SK-N-SH treated with all-trans-retinoic acid at 6 μM for 48 hours (cell line): Measurements from ENCODE around the gene LRRC28.

ENCODE experiments used
- ATAC-seq: fragments of 200-7000 bp; cut with Tn5 transposase; 3 replicates; pipeline ENCODE4 v1.9.1; 2020; ENCODE audit warnings: mild to moderate bottlenecking, moderate library complexity
- ARNTL ChIP-seq: fragments of 450-650 bp; formaldehyde crosslinking; IDR thresholded peaks from 2 replicates; pipeline ENCODE4 v1.5.0; 2020; ENCODE audit warnings: low read depth, mild to moderate bottlenecking, moderate library complexity, borderline replicate concordance
- BACH2 ChIP-seq: fragments of 250-450 bp; sonication (Bioruptor Pico); IDR thresholded peaks from 2 replicates; pipeline ENCODE4 v1.9.0; 2021; ENCODE audit warnings: mild to moderate bottlenecking, borderline replicate concordance
- CREB5 ChIP-seq: fragments of 250-450 bp; sonication (Bioruptor Pico); IDR thresholded peaks from 2 replicates; pipeline ENCODE4 v1.5.1; 2020; ENCODE audit warnings: low read depth, mild to moderate bottlenecking, moderate library complexity
- CSDC2 ChIP-seq: fragments of 250-450 bp; sonication (Bioruptor Pico); IDR thresholded peaks from 2 replicates; pipeline ENCODE4 v1.5.0; 2020; ENCODE audit warnings: mild to moderate bottlenecking, moderate library complexity
- ESRRG ChIP-seq: fragments of 250-450 bp; sonication (Bioruptor Pico); IDR thresholded peaks from 2 replicates; pipeline ENCODE4 v1.6.1; 2021; ENCODE audit warnings: mild to moderate bottlenecking
- GLIS3 ChIP-seq: fragments of 250-450 bp; sonication (Bioruptor Pico); IDR thresholded peaks from 2 replicates; pipeline ENCODE4 v1.5.0; 2020; ENCODE audit warnings: mild to moderate bottlenecking, moderate library complexity
- ISL1 ChIP-seq: fragments of 250-450 bp; sonication (Bioruptor Pico); IDR thresholded peaks from 2 replicates; pipeline ENCODE4 v2.1.2; 2022; ENCODE audit warnings: mild to moderate bottlenecking, moderate library complexity
- PATZ1 ChIP-seq: fragments of 250-450 bp; sonication (Bioruptor Pico); IDR thresholded peaks from 2 replicates; pipeline ENCODE4 v1.8.0; 2020; ENCODE audit warnings: mild to moderate bottlenecking, moderate library complexity, borderline replicate concordance
- PPARA ChIP-seq: fragments of 250-450 bp; sonication (Bioruptor Pico); IDR thresholded peaks from 2 replicates; pipeline ENCODE4 v1.5.0; 2020; ENCODE audit warnings: mild to moderate bottlenecking, borderline replicate concordance
- RARB ChIP-seq: fragments of 250-450 bp; sonication (Bioruptor Pico); IDR thresholded peaks from 2 replicates; pipeline ENCODE4 v1.8.0; 2021; ENCODE audit warnings: mild to moderate bottlenecking, moderate library complexity
- SNAI2 ChIP-seq: fragments of 250-450 bp; sonication (Bioruptor Pico); IDR thresholded peaks from 2 replicates; pipeline ENCODE4 v1.5.0; 2020; ENCODE audit warnings: mild to moderate bottlenecking, moderate library complexity
- TCF4 ChIP-seq: fragments of 250-450 bp; sonication (Bioruptor Pico); IDR thresholded peaks from 2 replicates; pipeline ENCODE4 v1.8.0; 2021; ENCODE audit warnings: mild to moderate bottlenecking, moderate library complexity, borderline replicate concordance
- TOX ChIP-seq: fragments of 250-450 bp; sonication (Bioruptor Pico); IDR thresholded peaks from 2 replicates; pipeline ENCODE4 v1.8.0; 2021; ENCODE audit warnings: mild to moderate bottlenecking, moderate library complexity, borderline replicate concordance
- ZC3H10 ChIP-seq: fragments of 250-450 bp; sonication (Bioruptor Pico); IDR thresholded peaks from 2 replicates; pipeline ENCODE4 v1.5.1; 2021; ENCODE audit warnings: mild to moderate bottlenecking, moderate library complexity
- ZFP3 ChIP-seq: fragments of 250-450 bp; sonication (Bioruptor Pico); IDR thresholded peaks from 2 replicates; pipeline ENCODE4 v1.5.0; 2020; ENCODE audit warnings: mild to moderate bottlenecking, moderate library complexity
- ZFP30 ChIP-seq: fragments of 450-650 bp; formaldehyde crosslinking; IDR thresholded peaks from 2 replicates; pipeline ENCODE4 v1.5.0; 2022; ENCODE audit warnings: mild to moderate bottlenecking, moderate library complexity
- ZNF565 ChIP-seq: fragments of 450-650 bp; formaldehyde crosslinking; conservative IDR thresholded peaks from 2 replicates; pipeline ENCODE4 v1.5.0; 2020; ENCODE audit warnings: low read depth, mild to moderate bottlenecking, moderate library complexity
- ZNF70 ChIP-seq: fragments of 450-650 bp; formaldehyde crosslinking; IDR thresholded peaks from 2 replicates; pipeline ENCODE4 v1.5.0; 2020; ENCODE audit warnings: mild to moderate bottlenecking, moderate library complexity
- ZNF8 ChIP-seq: fragments of 450-650 bp; formaldehyde crosslinking; IDR thresholded peaks from 2 replicates; pipeline ENCODE4 v1.5.0; 2020; ENCODE audit warnings: mild to moderate bottlenecking, moderate library complexity
- TF ChIP-seq, protein P1 (sequence below): fragments of 250-450 bp; sonication (Bioruptor Pico); IDR thresholded peaks from 2 replicates; pipeline ENCODE4 v1.5.1; 2021; ENCODE audit warnings: mild to moderate bottlenecking, moderate library complexity
- TF ChIP-seq, protein P2 (sequence below): fragments of 250-450 bp; sonication (Bioruptor Pico); IDR thresholded peaks from 2 replicates; pipeline ENCODE4 v1.5.0; 2020; ENCODE audit warnings: mild to moderate bottlenecking, moderate library complexity

Gene LRRC28

GRCh38 chr15:99387421-99388168, 136.3 kb downstream of the LRRC28 start:
- no peak for ATAC-seq
- TF ChIP-seq ZNF70 (CRISPR knock-in tag) (no peak), TCF4 (CRISPR knock-in tag) (no peak), ZNF8 (CRISPR knock-in tag) (no peak), ARNTL (CRISPR knock-in tag) (no peak), ZC3H10 (CRISPR knock-in tag) (no peak), RARB (CRISPR knock-in tag) (no peak), SNAI2 (CRISPR knock-in tag) (no peak), BACH2 (no peak), GLIS3 (CRISPR knock-in tag) (no peak), PATZ1 (CRISPR knock-in tag) (no peak), ESRRG (CRISPR knock-in tag) (no peak), ISL1 (CRISPR knock-in tag) (no peak), TOX (CRISPR knock-in tag) (no peak), CSDC2 (CRISPR knock-in tag) (no peak), ZFP3 (CRISPR knock-in tag) (no peak), ZFP30 (CRISPR knock-in tag) (no peak)
- TF ChIP-seq, protein P1, sequence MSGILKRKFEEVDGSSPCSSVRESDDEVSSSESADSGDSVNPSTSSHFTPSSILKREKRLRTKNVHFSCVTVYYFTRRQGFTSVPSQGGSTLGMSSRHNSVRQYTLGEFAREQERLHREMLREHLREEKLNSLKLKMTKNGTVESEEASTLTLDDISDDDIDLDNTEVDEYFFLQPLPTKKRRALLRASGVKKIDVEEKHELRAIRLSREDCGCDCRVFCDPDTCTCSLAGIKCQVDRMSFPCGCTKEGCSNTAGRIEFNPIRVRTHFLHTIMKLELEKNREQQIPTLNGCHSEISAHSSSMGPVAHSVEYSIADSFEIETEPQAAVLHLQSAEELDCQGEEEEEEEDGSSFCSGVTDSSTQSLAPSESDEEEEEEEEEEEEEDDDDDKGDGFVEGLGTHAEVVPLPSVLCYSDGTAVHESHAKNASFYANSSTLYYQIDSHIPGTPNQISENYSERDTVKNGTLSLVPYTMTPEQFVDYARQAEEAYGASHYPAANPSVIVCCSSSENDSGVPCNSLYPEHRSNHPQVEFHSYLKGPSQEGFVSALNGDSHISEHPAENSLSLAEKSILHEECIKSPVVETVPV = no peak
- TF ChIP-seq, protein P2, sequence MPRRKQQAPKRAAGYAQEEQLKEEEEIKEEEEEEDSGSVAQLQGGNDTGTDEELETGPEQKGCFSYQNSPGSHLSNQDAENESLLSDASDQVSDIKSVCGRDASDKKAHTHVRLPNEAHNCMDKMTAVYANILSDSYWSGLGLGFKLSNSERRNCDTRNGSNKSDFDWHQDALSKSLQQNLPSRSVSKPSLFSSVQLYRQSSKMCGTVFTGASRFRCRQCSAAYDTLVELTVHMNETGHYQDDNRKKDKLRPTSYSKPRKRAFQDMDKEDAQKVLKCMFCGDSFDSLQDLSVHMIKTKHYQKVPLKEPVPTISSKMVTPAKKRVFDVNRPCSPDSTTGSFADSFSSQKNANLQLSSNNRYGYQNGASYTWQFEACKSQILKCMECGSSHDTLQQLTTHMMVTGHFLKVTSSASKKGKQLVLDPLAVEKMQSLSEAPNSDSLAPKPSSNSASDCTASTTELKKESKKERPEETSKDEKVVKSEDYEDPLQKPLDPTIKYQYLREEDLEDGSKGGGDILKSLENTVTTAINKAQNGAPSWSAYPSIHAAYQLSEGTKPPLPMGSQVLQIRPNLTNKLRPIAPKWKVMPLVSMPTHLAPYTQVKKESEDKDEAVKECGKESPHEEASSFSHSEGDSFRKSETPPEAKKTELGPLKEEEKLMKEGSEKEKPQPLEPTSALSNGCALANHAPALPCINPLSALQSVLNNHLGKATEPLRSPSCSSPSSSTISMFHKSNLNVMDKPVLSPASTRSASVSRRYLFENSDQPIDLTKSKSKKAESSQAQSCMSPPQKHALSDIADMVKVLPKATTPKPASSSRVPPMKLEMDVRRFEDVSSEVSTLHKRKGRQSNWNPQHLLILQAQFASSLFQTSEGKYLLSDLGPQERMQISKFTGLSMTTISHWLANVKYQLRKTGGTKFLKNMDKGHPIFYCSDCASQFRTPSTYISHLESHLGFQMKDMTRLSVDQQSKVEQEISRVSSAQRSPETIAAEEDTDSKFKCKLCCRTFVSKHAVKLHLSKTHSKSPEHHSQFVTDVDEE (CRISPR knock-in tag) = no peak

GRCh38 chr15:99390667-99391066, 139.4 kb downstream of the LRRC28 start:
- no peak for ATAC-seq
- TF ChIP-seq ZNF70 (CRISPR knock-in tag) = no peak
- no peak for TF ChIP-seq PPARA (CRISPR knock-in tag)
- no peak for TF ChIP-seq GLIS3 (CRISPR knock-in tag)
- TF ChIP-seq TOX (CRISPR knock-in tag) = no peak
- TF ChIP-seq PATZ1 (CRISPR knock-in tag) = no peak
- TF ChIP-seq ZNF8 (CRISPR knock-in tag) = no peak
- no peak for TF ChIP-seq CSDC2 (CRISPR knock-in tag)
- TF ChIP-seq ZFP30 (CRISPR knock-in tag) = no peak
- no peak for TF ChIP-seq CREB5 (CRISPR knock-in tag)
- TF ChIP-seq ZNF565 (CRISPR knock-in tag) = no peak
- TF ChIP-seq SNAI2 (CRISPR knock-in tag) = no peak
- no peak for TF ChIP-seq ZFP3 (CRISPR knock-in tag)
